HCT116 (cell line): Measurements from ENCODE around the gene PBXIP1. TPM values are rescaled to one million over a fixed set of nuclear protein-coding genes. Genes with fewer than 3 reads are reported as not detected.
A peak's percentile ranks its signal among the peaks of the same experiment; 100 is the strongest.

Experiments
- ATAC-seq: fragments of 200-7000 bp; cut with Tn5 transposase; 2 replicates; pipeline ENCODE4 v1.9.1; 2020; ENCODE audit warnings: mild to moderate bottlenecking, moderate library complexity
- BruUV-seq: library from RNA; stranded (reverse); fragments of 400-500 nt; replicated peaks from 2 replicates; lab custom pipeline; 2021; lab: Mats Ljungman, UMichigan
- CTCF ChIA-PET: fragments of 300-600 bp; sonication (Branson Sonifier 250); formaldehyde crosslinking; loops from one replicate; lab custom pipeline; 2021; ENCODE audit warnings: antibody characterized with exemption; lab: Charles Lee
- POLR2A ChIA-PET: fragments of 300-600, 350-600 bp; sonication (Branson Sonifier 250); formaldehyde crosslinking; loops from one replicate; lab custom pipeline; 2021; ENCODE audit warnings: antibody characterized with exemption; lab: Charles Lee
- RAD21 ChIA-PET, 2 experiments: fragments of 300-600 bp; sonication (Branson Sonifier 250); formaldehyde crosslinking; loops; one replicate each; lab custom pipeline; 2023; ENCODE audit warnings: low total read pairs in 2 of 2; ENCODE audit not compliant: uncharacterized antibody in 2 of 2, unreplicated experiment in 2 of 2, low non-redundant PET in 1 of 2; lab: Charles Lee
- DNase-seq: peaks from one replicate; pipeline ENCODE4 v3.0.0-alpha.2; 2010; ENCODE audit warnings: low read depth, low spot score
- H2AFZ ChIP-seq: fragments of 200-600 bp; shearing (Covaris generic), sonication (generic); 2 replicates; pipeline ENCODE4 v1.6.1; 2017; ENCODE audit warnings: low read depth, mixed run types, mixed read lengths, antibody characterized with exemption, low read length; ENCODE audit not compliant: poor library complexity, severe bottlenecking
- H3K27ac ChIP-seq: 2 replicates; pipeline ENCODE4 v1.5.1; 2012; ENCODE audit warnings: low read depth, low read length
- H3K27me3 ChIP-seq: fragments of 200-600 bp; sonication (generic); 2 replicates; pipeline ENCODE4 v1.6.1; 2016; ENCODE audit warnings: mixed run types, low read length, mixed read lengths; ENCODE audit not compliant: insufficient read depth
- H3K36me3 ChIP-seq, 2 experiments: fragments of 200-500 bp in 1 of 2; fragments of 200-600 bp in 1 of 2; sonication (Bioruptor generic) in 1 of 2; sonication (generic) in 1 of 2; 2 replicates each; pipeline versions ENCODE4 v1.5.1 to v1.6.1; 2014 to 2016; ENCODE audit warnings: low read length in 2 of 2, inconsistent platforms in 1 of 2, mixed read lengths in 1 of 2, mixed run types in 1 of 2; ENCODE audit not compliant: insufficient read depth in 2 of 2, control insufficient read depth in 1 of 2
- H3K4me1 ChIP-seq, 2 experiments: fragments of 200-600 bp in 1 of 2; sonication (generic) in 1 of 2; 2 replicates each; pipeline versions ENCODE4 v1.5.1 to v1.6.1; 2012 to 2017; ENCODE audit warnings: low read length in 2 of 2, inconsistent platforms in 1 of 2, mild to moderate bottlenecking in 1 of 2, mixed read lengths in 1 of 2, mixed run types in 1 of 2, moderate library complexity in 1 of 2; ENCODE audit not compliant: insufficient read depth in 2 of 2, control insufficient read depth in 1 of 2
- H3K4me2 ChIP-seq: fragments of 200-600 bp; sonication (generic); 2 replicates; pipeline ENCODE4 v1.6.1; 2017; ENCODE audit warnings: mixed run types, low read length, mixed read lengths
- H3K4me3 ChIP-seq, 2 experiments: fragments of 200-600 bp in 1 of 2; sonication (generic) in 1 of 2; replicated peaks in 1 of 2; 2 replicates each; pipeline ENCODE4 v1.5.1; 2011 to 2016; ENCODE audit warnings: low read length in 2 of 2, control low read depth in 1 of 2, low read depth in 1 of 2, mild to moderate bottlenecking in 1 of 2, mixed read lengths in 1 of 2, mixed run types in 1 of 2
- H3K79me2 ChIP-seq: fragments of 200-600 bp; sonication (generic); 2 replicates; pipeline ENCODE4 v1.6.1; 2017; ENCODE audit warnings: mild to moderate bottlenecking, mixed run types, low read length, moderate library complexity, mixed read lengths; ENCODE audit not compliant: insufficient read depth
- H3K9ac ChIP-seq: fragments of 200-600 bp; sonication (generic); 2 replicates; pipeline ENCODE4 v1.6.1; 2016; ENCODE audit warnings: low read length, mixed read lengths
- H3K9me2 ChIP-seq: fragments of 200-600 bp; sonication (generic), shearing (Covaris generic); 2 replicates; pipeline ENCODE4 v1.6.1; 2017; ENCODE audit warnings: mixed run types, mild to moderate bottlenecking, moderate library complexity; ENCODE audit not compliant: insufficient read depth
- H3K9me3 ChIP-seq, 2 experiments: fragments of 200-500 bp in 1 of 2; fragments of 200-600 bp in 1 of 2; sonication (Bioruptor generic) in 1 of 2; sonication (generic) in 1 of 2; 2 replicates each; pipeline ENCODE4 v1.6.1; 2014 to 2017; ENCODE audit warnings: low read length in 2 of 2, mixed read lengths in 2 of 2, inconsistent platforms in 1 of 2, low read depth in 1 of 2, mild to moderate bottlenecking in 1 of 2, mixed run types in 1 of 2, moderate library complexity in 1 of 2; ENCODE audit not compliant: control insufficient read depth in 1 of 2, insufficient read depth in 1 of 2
- H4K20me1 ChIP-seq: fragments of 200-600 bp; sonication (generic), shearing (Covaris generic); 2 replicates; pipeline ENCODE4 v1.6.1; 2017; ENCODE audit warnings: mixed run types, mild to moderate bottlenecking, moderate library complexity; ENCODE audit not compliant: insufficient read depth
- CBX3 ChIP-seq: IDR thresholded peaks from 2 replicates; pipeline ENCODE4 v1.6.1; 2012; ENCODE audit warnings: low read depth
- EZH2phosphoT487 ChIP-seq: fragments of 200-600 bp; IDR thresholded peaks from 2 replicates; pipeline ENCODE4 v1.6.1; 2018; ENCODE audit warnings: antibody characterized with exemption, borderline replicate concordance
- FOSL1 ChIP-seq: IDR thresholded peaks from 2 replicates; pipeline ENCODE4 v1.6.1; 2012; ENCODE audit warnings: low read depth
- POLR2AphosphoS5 ChIP-seq: IDR thresholded peaks from 2 replicates; pipeline ENCODE4 v1.6.1; 2011; ENCODE audit warnings: mild to moderate bottlenecking, low read depth, low read length, moderate library complexity
- SIN3A ChIP-seq: IDR thresholded peaks from 2 replicates; pipeline ENCODE4 v1.6.1; 2012; ENCODE audit warnings: low read depth
- SP1 ChIP-seq: IDR thresholded peaks from 2 replicates; pipeline ENCODE4 v1.6.1; 2012; ENCODE audit warnings: low read depth
- TCF7L2 ChIP-seq: IDR thresholded peaks from 2 replicates; pipeline ENCODE4 v1.7.0; 2011; ENCODE audit warnings: borderline replicate concordance, inconsistent platforms; ENCODE audit not compliant: insufficient read depth, insufficient read length; ENCODE audit errors: extremely low read depth
- YY1 ChIP-seq: IDR thresholded peaks from 2 replicates; pipeline ENCODE4 v1.6.1; 2011; ENCODE audit warnings: low read length, low read depth, moderate library complexity, mild to moderate bottlenecking; ENCODE audit not compliant: insufficient replicate concordance; ENCODE audit errors: extremely low read depth
- ZNF274 ChIP-seq: fragments of 200-500 bp; sonication (Bioruptor generic); IDR thresholded peaks from 2 replicates; pipeline ENCODE4 v1.6.1; 2014; ENCODE audit warnings: mild to moderate bottlenecking, low read depth, low read length, inconsistent platforms
- intact Hi-C: fragments of 100-400 bp; cut with micrococcal nuclease; formaldehyde crosslinking; loops from 2 replicates; pipeline ENCODE4 v1.10.0; 2022
- total RNA-seq: library from RNA; stranded (reverse); gene quantifications from one replicate; pipeline ENCODE4 v1.2.1, GENCODE V29; 2021; ENCODE audit not compliant: unreplicated experiment
- TF ChIP-seq, protein P1 (sequence below): IDR thresholded peaks from 2 replicates; pipeline ENCODE4 v1.6.1; 2012; ENCODE audit warnings: low read depth
- TF ChIP-seq, protein P2 (sequence below): IDR thresholded peaks from 2 replicates; pipeline ENCODE4 v1.6.1; 2012
- TF ChIP-seq, protein P3 (sequence below): IDR thresholded peaks from 2 replicates; pipeline ENCODE4 v1.6.1; 2012

PBXIP1 gene
- total RNA-seq, 1 experiment from 2014 or later: 12.6 TPM

DNA sequence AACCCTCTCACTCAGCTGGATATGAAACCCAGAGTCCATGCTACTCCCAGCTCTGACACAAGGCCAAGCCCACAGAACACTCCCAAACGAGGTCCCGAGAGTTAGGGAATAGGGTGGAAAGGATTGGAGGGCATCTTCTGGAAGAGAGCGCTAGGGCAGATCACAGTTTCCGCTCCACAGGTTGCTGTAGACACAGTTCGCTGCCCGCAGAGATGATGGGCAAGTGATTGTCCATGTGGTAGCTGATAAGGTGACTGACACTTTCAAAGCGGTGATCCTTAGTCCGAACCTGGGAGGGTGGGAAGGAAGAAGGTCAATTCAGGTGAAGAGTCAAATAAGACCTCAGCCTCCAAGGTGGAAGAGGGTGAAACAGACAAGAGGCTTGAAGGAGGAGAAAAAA is 7.7 kb upstream of the PBXIP1 start:
- Histone ChIP-seq H2AFZ (no peak overlapping the region), H3K9me2 (no peaks in the 10 kb centered on the region), H3K4me3 (no peak overlapping the region), H3K4me2 (no peak overlapping the region), H3K9me3 (no peaks in the 10 kb centered on the region), H4K20me1 (no peaks in the 10 kb centered on the region), H3K27ac (no peak overlapping the region; the same call in 1 of the 2 replicates), H3K9ac (no peak overlapping the region), H3K36me3 (peaks cover 27 to 55% of the 10 kb centered on the region in 2 experiments; a peak in 3 of 4 replicates), H3K79me2 (peaks cover 46% of the 10 kb centered on the region), H3K4me1 (peaks cover 13 to 37% of the 10 kb centered on the region in 2 experiments), H3K27me3 (no peaks in the 10 kb centered on the region)
- BruUV-seq: no TSS peak
- ChIA-PET POLR2A (interaction anchor here (1.0 kb wide), 1 partner anchor 9 kb away, joined by 3 read pairs; no protein-coding TSS in a partner anchor), CTCF (no interaction called here), RAD21 (no interaction called here)
- TF ChIP-seq POLR2AphosphoS5 (no peak), FOSL1 (no peak), TCF7L2 (no peak)
- DNase-seq (no peak), ATAC-seq (no peak)
- intact Hi-C loops: loop anchor here (5.0 kb wide), 1 partner anchor 34 kb away; no protein-coding TSS in a partner anchor

DNA sequence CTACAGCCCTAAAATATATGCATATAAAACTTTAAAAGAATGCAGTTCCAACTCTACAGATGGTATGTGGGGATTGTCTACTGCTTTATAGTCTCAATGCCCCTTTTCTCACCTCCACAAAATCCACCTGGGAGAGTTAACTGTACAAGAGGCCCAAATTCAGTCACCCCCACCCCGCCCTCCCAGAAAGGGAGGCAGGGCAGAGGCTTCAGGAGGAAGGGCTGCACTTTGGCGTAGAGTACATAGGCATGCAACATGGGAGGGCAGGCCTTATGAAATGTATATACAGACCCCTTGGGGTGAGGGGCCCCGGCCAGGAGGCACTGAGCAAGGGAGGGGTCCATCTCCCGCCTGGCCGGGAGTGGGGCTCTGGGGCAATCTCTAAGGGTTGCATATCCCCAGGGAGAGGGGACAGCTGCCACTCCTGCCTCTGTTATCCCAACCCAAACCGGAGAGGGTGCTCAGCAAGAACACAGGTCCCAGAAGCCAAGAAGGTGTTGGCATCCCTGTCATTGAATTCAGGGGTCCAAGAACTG is 7.0 kb upstream of the PBXIP1 start:
- BruUV-seq: no TSS peak
- H3K27me3 ChIP-seq: no peaks in the 10 kb centered on the region
- ATAC-seq (no peak), DNase-seq (no peak)
- no peak overlapping the region for H2AFZ ChIP-seq
- POLR2A ChIA-PET: interaction anchor here (1.0 to 2.4 kb wide), 2 partner anchors 9 to 31 kb away, joined by 3 to 38 read pairs; partner anchors contain the start of genes CKS1B, LENEP and SHC1
- no peaks in the 10 kb centered on the region for H3K9me2 ChIP-seq
- H3K9me3 ChIP-seq: no peaks in the 10 kb centered on the region
- H4K20me1 ChIP-seq: no peaks in the 10 kb centered on the region
- peak overlapping the region; percentile 64 to 80 for H3K4me3 ChIP-seq
- CTCF ChIA-PET: interaction anchor here (2.5 kb wide), 1 partner anchor 8 kb away, joined by 15 read pairs; the partner anchor contains the start of gene SHC1
- TF ChIP-seq ZNF274 (no peak), SP1 (no peak), EZH2phosphoT487 (no peak), CBX3 (no peak), SIN3A (no peak), YY1 (no peak)
- TF ChIP-seq, protein P1, sequence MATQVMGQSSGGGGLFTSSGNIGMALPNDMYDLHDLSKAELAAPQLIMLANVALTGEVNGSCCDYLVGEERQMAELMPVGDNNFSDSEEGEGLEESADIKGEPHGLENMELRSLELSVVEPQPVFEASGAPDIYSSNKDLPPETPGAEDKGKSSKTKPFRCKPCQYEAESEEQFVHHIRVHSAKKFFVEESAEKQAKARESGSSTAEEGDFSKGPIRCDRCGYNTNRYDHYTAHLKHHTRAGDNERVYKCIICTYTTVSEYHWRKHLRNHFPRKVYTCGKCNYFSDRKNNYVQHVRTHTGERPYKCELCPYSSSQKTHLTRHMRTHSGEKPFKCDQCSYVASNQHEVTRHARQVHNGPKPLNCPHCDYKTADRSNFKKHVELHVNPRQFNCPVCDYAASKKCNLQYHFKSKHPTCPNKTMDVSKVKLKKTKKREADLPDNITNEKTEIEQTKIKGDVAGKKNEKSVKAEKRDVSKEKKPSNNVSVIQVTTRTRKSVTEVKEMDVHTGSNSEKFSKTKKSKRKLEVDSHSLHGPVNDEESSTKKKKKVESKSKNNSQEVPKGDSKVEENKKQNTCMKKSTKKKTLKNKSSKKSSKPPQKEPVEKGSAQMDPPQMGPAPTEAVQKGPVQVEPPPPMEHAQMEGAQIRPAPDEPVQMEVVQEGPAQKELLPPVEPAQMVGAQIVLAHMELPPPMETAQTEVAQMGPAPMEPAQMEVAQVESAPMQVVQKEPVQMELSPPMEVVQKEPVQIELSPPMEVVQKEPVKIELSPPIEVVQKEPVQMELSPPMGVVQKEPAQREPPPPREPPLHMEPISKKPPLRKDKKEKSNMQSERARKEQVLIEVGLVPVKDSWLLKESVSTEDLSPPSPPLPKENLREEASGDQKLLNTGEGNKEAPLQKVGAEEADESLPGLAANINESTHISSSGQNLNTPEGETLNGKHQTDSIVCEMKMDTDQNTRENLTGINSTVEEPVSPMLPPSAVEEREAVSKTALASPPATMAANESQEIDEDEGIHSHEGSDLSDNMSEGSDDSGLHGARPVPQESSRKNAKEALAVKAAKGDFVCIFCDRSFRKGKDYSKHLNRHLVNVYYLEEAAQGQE: no peak
- TF ChIP-seq, protein P2, sequence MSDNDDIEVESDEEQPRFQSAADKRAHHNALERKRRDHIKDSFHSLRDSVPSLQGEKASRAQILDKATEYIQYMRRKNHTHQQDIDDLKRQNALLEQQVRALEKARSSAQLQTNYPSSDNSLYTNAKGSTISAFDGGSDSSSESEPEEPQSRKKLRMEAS: no peak
- TF ChIP-seq, protein P3, sequence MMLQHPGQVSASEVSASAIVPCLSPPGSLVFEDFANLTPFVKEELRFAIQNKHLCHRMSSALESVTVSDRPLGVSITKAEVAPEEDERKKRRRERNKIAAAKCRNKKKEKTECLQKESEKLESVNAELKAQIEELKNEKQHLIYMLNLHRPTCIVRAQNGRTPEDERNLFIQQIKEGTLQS: no peak
- RAD21 ChIA-PET: no interaction called here
- intact Hi-C loops: loop anchor here (5.0 kb wide), 1 partner anchor 34 kb away; no protein-coding TSS in a partner anchor
- H3K4me1 ChIP-seq: peaks cover 13 to 36% of the 10 kb centered on the region in 2 experiments
- H3K79me2 ChIP-seq: peaks cover 38% of the 10 kb centered on the region
- peaks cover 27 to 53% of the 10 kb centered on the region in 2 experiments; a peak in 3 of 4 replicates for H3K36me3 ChIP-seq
- H3K4me2 ChIP-seq: peak overlapping the region; percentile 82
- peak overlapping the region; percentile 92 for H3K27ac ChIP-seq
- H3K9ac ChIP-seq: peak overlapping the region; percentile 78
